Stomach smooth muscle (tissue), 2 donors: ENCODE data around the gene SNX5.

Experiments
- H3K27ac ChIP-seq: one replicate; pipeline ENCODE4 v1.7.0; 2013; ENCODE audit warnings: mild to moderate bottlenecking, low read length, inconsistent platforms
- H3K27me3 ChIP-seq, 2 donors: one replicate each; pipeline ENCODE4 v1.7.0; 2013; ENCODE audit warnings: low read length in 2 of 2; ENCODE audit not compliant: insufficient read depth in 2 of 2, control insufficient read depth in 1 of 2
- H3K36me3 ChIP-seq, 2 donors: one replicate each; pipeline ENCODE4 v1.7.0; 2013; ENCODE audit warnings: low read length in 2 of 2; ENCODE audit not compliant: control insufficient read depth in 2 of 2, insufficient read depth in 2 of 2
- H3K4me1 ChIP-seq: one replicate; pipeline ENCODE4 v1.7.0; 2013; ENCODE audit warnings: low read length; ENCODE audit not compliant: control insufficient read depth, insufficient read depth
- H3K4me3 ChIP-seq, 2 donors: one replicate each; pipeline ENCODE4 v1.7.0; 2013; ENCODE audit warnings: low read length in 2 of 2
- H3K9ac ChIP-seq, 2 donors: one replicate each; pipeline ENCODE4 v1.7.0; 2013; ENCODE audit warnings: low read length in 2 of 2, mild to moderate bottlenecking in 1 of 2
- H3K9me3 ChIP-seq, 2 donors: one replicate each; pipeline ENCODE4 v1.7.0; 2013; ENCODE audit warnings: low read length in 2 of 2; ENCODE audit not compliant: control insufficient read depth in 2 of 2
- donor health status: healthy.
- donor health status: Pancreatic carcinoma.

SNX5 gene

DNA sequence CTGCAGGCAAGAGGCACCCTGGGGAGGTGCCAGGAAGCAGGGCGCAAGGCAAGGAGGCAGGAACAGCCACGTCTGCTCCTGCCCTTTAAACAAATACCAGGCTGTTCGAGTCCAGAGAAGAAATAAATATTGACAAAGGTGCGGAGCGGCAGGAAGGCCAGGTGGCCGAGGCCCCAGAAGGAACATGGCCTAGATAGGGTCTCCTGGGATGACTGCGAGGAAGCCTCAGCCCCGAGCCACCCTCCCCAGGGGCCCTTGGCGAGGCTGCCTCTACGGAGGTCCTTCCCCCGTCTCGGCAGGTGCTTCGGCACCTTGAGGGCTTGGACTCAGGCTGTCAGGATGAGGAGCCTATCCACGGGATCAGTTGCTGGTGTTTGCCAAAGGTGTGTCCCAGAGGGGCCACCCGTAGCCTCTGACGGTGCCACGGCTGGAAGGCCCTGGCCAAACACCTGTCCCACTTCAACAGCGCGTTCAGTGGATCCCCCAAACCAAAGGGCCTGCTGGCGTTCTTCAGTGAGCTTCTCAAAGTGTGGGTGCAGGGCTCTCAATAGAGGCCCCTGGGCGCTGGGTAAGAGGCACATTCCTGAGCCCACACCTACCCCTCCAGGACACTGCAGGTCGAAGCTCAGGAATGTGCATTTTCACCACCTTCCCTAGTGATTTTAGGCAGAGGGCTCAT lies 39.8 kb downstream of the SNX5 start:
- no peaks in the 10 kb centered on the region for H3K27me3 ChIP-seq
- no peak overlapping the region for H3K27ac ChIP-seq
- H3K4me3 ChIP-seq: no peak overlapping the region
- peaks cover 0 to 3% of the 10 kb centered on the region in 2 donors for H3K9me3 ChIP-seq
- no peak overlapping the region for H3K9ac ChIP-seq
- H3K4me1 ChIP-seq: peaks cover 5% of the 10 kb centered on the region
- H3K36me3 ChIP-seq: no peaks in the 10 kb centered on the region

DNA sequence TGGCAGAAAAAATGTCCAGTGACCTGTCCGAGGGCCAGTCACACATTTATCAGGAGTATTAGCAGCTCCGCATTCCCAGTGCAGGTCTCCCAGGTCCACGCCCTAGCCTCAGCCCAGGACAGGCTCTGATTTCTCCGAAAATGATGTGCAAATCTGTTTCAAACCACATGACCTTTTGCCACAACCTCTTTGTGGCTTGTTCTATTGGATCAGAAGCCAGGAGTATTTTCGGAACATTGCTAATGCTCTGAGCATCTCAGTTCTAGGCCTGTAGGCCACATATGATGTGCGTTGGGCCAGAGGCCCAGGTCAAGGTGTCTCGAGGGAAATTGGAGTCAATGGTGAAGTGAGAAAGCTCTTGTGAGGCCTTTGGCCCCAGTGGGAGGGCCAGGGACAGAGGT lies 40.4 kb downstream of the SNX5 start:
- H3K4me1 ChIP-seq: peaks cover 5% of the 10 kb centered on the region
- no peak overlapping the region for H3K9ac ChIP-seq
- no peaks in the 10 kb centered on the region for H3K27me3 ChIP-seq
- H3K9me3 ChIP-seq: peaks cover 0 to 3% of the 10 kb centered on the region in 2 donors
- H3K4me3 ChIP-seq: no peak overlapping the region
- H3K27ac ChIP-seq: no peak overlapping the region
- H3K36me3 ChIP-seq: no peaks in the 10 kb centered on the region

DNA sequence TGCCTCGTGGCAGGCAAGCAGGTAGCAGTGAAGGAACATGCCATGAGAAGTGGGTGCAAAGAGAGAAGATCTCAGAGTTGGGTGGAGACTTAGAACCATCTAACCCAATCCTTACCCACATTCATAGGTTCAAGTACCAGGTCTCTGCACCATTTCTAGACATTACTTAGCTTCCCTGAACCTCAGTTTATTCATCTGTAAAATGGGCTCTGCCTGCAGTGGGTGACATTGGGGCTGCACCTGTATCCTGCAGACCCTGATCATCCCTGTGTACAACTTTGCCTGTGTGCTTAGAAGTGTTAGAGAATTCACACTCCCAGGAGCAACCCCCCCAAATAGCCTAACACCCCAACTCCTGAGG lies 42.7 kb downstream of the SNX5 start:
- H3K27me3 ChIP-seq: no peaks in the 10 kb centered on the region
- no peaks in the 10 kb centered on the region for H3K36me3 ChIP-seq
- H3K9ac ChIP-seq: no peak overlapping the region
- no peaks in the 10 kb centered on the region for H3K9me3 ChIP-seq
- H3K27ac ChIP-seq: no peak overlapping the region
- no peak overlapping the region for H3K4me3 ChIP-seq
- H3K4me1 ChIP-seq: peaks cover 5% of the 10 kb centered on the region

DNA sequence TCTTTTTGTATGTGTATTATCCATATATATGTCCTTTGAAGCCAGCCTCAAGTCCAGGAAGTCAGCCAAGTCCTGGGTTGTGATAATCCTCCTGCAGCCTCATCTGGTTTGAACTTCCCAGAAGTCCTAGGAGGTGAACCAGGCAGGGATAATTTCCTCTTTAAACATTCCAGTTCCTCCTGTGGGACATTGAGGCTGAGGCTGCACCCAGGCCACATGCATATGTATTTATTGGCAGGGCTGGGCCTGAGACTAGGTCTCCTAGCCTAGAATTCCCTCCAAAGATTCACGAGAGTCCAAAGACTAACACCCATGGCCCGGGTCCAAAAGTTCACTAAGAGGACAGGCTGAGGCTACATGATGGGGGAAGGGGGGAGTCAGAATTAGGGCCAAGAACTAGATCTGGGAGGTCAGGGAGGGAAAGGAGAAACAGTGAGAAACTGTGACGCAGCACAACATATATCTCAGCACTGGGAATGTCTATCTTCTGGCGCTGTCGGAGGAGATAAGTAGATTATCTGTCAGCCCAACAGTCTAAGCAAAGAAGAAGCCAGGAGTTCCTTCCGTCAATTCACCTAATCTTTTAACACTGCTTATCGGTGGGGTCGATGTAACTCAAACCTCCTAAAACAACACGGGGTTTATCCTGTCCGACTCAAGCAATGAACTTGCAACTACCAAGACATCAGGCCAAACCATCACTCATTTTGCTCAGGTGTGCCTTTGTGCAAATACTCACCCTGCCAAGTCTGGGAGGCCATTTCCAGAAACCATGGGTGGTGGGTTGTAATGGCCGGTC lies 43.3 kb downstream of the SNX5 start:
- no peak overlapping the region for H3K4me3 ChIP-seq
- H3K9me3 ChIP-seq: no peaks in the 10 kb centered on the region
- H3K27ac ChIP-seq: no peak overlapping the region
- no peak overlapping the region for H3K9ac ChIP-seq
- no peaks in the 10 kb centered on the region for H3K36me3 ChIP-seq
- H3K27me3 ChIP-seq: no peaks in the 10 kb centered on the region
- H3K4me1 ChIP-seq: peaks cover 5% of the 10 kb centered on the region

DNA sequence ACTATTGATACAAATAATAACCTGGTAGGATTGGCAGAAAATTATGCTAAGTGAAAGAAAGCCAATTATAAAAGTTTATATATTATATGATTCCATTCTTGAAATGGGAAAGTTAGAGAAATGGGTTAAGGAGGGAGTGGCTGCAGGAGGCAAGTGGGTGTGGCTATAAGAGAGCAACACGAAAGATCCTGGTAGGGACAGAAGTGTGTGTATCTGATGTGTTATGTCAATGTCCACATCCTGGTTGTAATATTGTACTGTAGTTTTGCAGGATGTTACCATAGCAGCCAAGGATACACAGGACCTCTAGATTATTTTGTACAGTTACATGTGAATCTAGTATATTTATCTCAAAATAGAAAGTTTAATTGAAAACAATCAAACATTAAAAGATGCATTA lies 46.8 kb downstream of the SNX5 start:
- Histone ChIP-seq H3K4me1 (peaks cover 3% of the 10 kb centered on the region), H3K4me3 (no peak overlapping the region), H3K36me3 (no peaks in the 10 kb centered on the region), H3K27ac (no peak overlapping the region), H3K9me3 (no peaks in the 10 kb centered on the region), H3K9ac (no peak overlapping the region), H3K27me3 (no peaks in the 10 kb centered on the region)

DNA sequence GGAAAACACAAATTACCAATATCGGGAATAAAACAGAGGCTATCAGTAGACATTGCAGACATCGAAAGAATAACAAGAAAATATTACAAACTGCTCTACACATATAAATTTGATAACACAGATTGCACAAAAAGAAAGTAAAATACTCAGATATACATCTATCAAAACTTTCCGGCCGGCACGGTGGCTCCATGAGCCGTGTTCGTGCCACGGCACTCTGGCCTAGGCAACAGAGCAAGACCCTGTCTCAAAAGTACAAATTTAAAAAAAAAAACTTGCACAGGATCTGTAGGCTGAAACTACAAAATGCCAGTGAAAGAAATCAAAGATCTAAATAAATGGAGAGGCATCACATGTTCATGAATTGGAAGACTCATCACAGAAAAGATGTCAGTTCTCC lies 49.4 kb downstream of the SNX5 start:
- Histone ChIP-seq H3K27ac (no peak overlapping the region), H3K4me3 (no peak overlapping the region), H3K9ac (no peak overlapping the region), H3K9me3 (no peaks in the 10 kb centered on the region), H3K36me3 (no peaks in the 10 kb centered on the region), H3K27me3 (no peaks in the 10 kb centered on the region), H3K4me1 (no peaks in the 10 kb centered on the region)

DNA sequence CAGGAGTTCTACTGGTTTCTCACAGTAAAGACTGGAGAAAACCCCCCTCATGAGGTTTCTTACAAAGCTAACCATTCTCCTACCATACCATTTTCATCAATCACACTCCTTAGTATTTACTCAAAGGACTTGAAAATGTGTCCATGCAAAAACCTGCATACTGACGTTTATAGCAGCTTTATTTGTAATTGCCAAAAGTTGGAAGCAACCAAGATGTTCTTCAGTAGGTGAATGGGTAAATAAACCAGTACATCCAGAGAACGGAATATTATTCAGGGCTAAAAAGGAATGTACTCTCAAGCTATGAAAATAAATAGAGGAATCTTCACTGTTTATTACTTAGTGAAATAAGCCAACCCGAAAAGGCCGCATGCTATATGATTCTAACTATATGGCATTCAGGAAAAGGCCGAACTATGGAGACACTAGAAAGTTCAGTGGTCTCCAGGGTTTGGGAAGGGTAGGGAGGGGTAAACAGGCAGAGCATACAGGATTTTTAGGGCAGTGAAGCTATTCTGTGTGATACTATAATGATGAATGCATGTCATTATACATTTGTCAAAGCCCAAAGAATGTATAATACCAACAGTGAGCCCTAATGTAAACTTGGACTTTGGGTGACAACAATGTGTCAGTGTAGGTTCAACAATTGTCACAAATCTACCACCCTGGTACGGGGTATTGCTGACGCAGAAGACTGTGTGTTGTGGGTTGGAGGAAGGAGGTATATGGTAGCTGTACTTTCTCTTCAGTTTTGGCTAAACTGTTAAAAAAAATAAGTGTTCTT lies 50.6 kb downstream of the SNX5 start:
- no peak overlapping the region for H3K4me3 ChIP-seq
- H3K27ac ChIP-seq: no peak overlapping the region
- no peaks in the 10 kb centered on the region for H3K36me3 ChIP-seq
- no peaks in the 10 kb centered on the region for H3K4me1 ChIP-seq
- H3K9me3 ChIP-seq: no peaks in the 10 kb centered on the region
- no peak overlapping the region for H3K9ac ChIP-seq
- H3K27me3 ChIP-seq: no peaks in the 10 kb centered on the region

DNA sequence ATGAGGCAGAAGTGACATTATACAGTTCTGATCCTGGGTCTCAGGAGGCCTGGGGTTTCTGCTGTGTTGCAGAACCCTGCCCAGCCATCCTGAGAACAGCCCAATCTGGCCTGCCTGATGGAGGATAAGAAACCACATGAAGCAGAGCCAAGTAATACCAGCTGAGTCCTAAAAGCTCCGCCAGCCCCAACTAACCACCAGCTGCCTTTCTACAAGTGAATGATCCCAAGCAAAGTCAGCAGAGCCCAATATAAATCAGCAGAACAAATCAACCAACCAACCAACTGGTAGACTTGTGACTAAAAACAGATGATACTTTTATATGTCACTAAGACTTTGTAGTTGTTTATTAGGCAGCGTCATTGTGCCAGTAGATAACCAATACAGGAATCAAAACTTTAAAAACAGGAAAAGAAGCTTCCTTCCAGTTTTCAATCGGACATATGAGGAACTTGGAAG lies 52.1 kb downstream of the SNX5 start:
- H3K36me3 ChIP-seq: no peaks in the 10 kb centered on the region
- no peak overlapping the region for H3K9ac ChIP-seq
- H3K4me1 ChIP-seq: no peaks in the 10 kb centered on the region
- H3K27me3 ChIP-seq: no peaks in the 10 kb centered on the region
- no peaks in the 10 kb centered on the region for H3K9me3 ChIP-seq
- no peak overlapping the region for H3K27ac ChIP-seq
- H3K4me3 ChIP-seq: no peak overlapping the region

DNA sequence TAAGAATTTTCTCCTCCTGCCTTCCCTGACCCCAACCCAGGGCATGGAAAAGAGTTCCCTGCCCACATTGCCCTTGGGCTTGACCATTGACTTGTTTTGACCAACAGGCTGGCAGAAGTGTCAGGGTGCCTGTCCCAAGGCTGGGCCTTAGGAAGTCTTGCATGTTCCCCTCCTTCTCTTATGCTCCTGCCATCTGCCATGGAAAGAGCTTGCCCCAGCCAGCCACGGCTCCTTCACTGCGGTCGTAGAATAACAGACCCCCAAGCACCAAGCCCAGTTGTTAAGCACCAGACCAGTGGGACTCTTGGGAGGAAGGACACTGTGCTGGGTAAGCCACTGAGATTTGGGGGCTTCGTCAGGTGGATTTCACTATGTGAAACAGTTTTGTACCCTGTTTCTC lies 53.6 kb downstream of the SNX5 start:
- Histone ChIP-seq H3K27ac (no peak overlapping the region), H3K9ac (no peak overlapping the region), H3K4me1 (peaks cover 12% of the 10 kb centered on the region), H3K36me3 (no peaks in the 10 kb centered on the region), H3K27me3 (no peaks in the 10 kb centered on the region), H3K4me3 (no peak overlapping the region), H3K9me3 (no peaks in the 10 kb centered on the region)

DNA sequence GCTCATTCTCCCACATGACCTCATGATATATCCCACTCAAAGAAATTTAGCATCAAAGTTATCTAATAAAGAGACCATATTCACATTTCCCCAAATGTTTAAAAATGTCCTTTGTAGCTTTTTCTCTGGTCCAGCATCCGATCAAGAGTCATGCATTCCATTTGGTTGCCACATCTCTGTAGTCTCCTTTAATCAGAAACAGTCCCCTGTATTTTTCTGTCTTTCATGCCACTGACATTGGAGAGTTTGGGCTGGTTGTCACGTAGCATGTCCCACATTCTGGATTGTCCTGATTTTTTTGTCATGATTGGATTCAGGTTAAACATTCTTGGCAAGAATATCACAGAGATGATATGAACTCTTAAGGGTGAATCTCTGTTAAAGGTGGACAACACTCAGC lies 55.7 kb downstream of the SNX5 start:
- Histone ChIP-seq H3K4me1 (peaks cover 16% of the 10 kb centered on the region), H3K9me3 (no peaks in the 10 kb centered on the region), H3K27ac (no peak overlapping the region), H3K9ac (no peak overlapping the region), H3K27me3 (no peaks in the 10 kb centered on the region), H3K36me3 (no peaks in the 10 kb centered on the region), H3K4me3 (no peak overlapping the region)
